ENCODE data around the gene JADE1.
A peak's percentile ranks its signal among the peaks of the same experiment; 100 is the strongest.

The JADE1 gene

GRCh38 chr4:128775477-128775876 is 34.0 kb upstream of the JADE1 start:
- no peak overlapping the region for H3K4me3 ChIP-seq (ENCODE audit: low read depth, low read length)
- no peak for TF ChIP-seq POLR2A (IDR thresholded peaks at IDR 0.05; ENCODE audit: extremely low read depth, insufficient read length)
- TF ChIP-seq MYC (IDR thresholded peaks at IDR 0.05; ENCODE audit: low read depth, low read length), result no peak
- TF ChIP-seq MAX (IDR thresholded peaks at IDR 0.05; ENCODE audit: low read depth, low read length), result no peak
- no peak for TF ChIP-seq CTCF (IDR thresholded peaks at IDR 0.05; ENCODE audit: low read depth, low read length)
- no peak for DNase-seq (ENCODE audit: low read depth)

GRCh38 chr4:128775916-128776315 is 33.6 kb upstream of the JADE1 start:
- no peak for DNase-seq (ENCODE audit: low read depth)
- no peak for TF ChIP-seq CTCF (IDR thresholded peaks at IDR 0.05; ENCODE audit: low read depth, low read length)
- no peak for TF ChIP-seq POLR2A (IDR thresholded peaks at IDR 0.05; ENCODE audit: extremely low read depth, insufficient read length)
- no peak for TF ChIP-seq MYC (IDR thresholded peaks at IDR 0.05; ENCODE audit: low read depth, low read length)
- no peak for TF ChIP-seq MAX (IDR thresholded peaks at IDR 0.05; ENCODE audit: low read depth, low read length)
- H3K4me3 ChIP-seq (ENCODE audit: low read depth, low read length), result no peak overlapping the region

GRCh38 chr4:128776794-128777216 is 32.7 kb upstream of the JADE1 start:
- no peak for TF ChIP-seq MYC (IDR thresholded peaks at IDR 0.05; ENCODE audit: low read depth, low read length)
- H3K4me3 ChIP-seq (ENCODE audit: low read depth, low read length), result no peak overlapping the region
- DNase-seq (ENCODE audit: low read depth), result no peak

- no peak overlapping the region for H3K4me3 ChIP-seq (ENCODE audit: low read depth, low read length)
- DNase-seq (ENCODE audit: low read depth), result no peak
- TF ChIP-seq MYC (IDR thresholded peaks at IDR 0.05; ENCODE audit: low read depth, low read length) (no peak), POLR2A (IDR thresholded peaks at IDR 0.05; ENCODE audit: extremely low read depth, insufficient read length) (no peak), MAX (IDR thresholded peaks at IDR 0.05; ENCODE audit: low read depth, low read length) (no peak), CTCF (IDR thresholded peaks at IDR 0.05; ENCODE audit: low read depth, low read length) (no peak)
Measured at GRCh38 chr4:128780688-128781087, 28.8 kb upstream of the JADE1 start.

GRCh38 chr4:128782076-128782715 is 27.3 kb upstream of the JADE1 start:
- H3K4me3 ChIP-seq (ENCODE audit: low read depth, low read length), result no peak overlapping the region
- TF ChIP-seq CTCF (IDR thresholded peaks at IDR 0.05; ENCODE audit: low read depth, low read length) (peak; percentile 10), POLR2A (IDR thresholded peaks at IDR 0.05; ENCODE audit: extremely low read depth, insufficient read length) (no peak)
- DNase-seq (ENCODE audit: low read depth), result peak; percentile 40

GRCh38 chr4:128782875-128783614 is 26.5 kb upstream of the JADE1 start:
- TF ChIP-seq MAX (IDR thresholded peaks at IDR 0.05; ENCODE audit: low read depth, low read length) (no peak), MYC (IDR thresholded peaks at IDR 0.05; ENCODE audit: low read depth, low read length) (no peak), POLR2A (IDR thresholded peaks at IDR 0.05; ENCODE audit: extremely low read depth, insufficient read length) (no peak), CTCF (IDR thresholded peaks at IDR 0.05; ENCODE audit: low read depth, low read length) (no peak)
- peak; percentile 6 for DNase-seq (ENCODE audit: low read depth)
- H3K4me3 ChIP-seq (ENCODE audit: low read depth, low read length), result no peak overlapping the region

All from NB4 (cell line).